HG02884 (cell line): ENCODE results near the gene EPN1.

Experiments
- ATAC-seq: cut with Tn5 transposase; IDR thresholded peaks from one replicate; pipeline ENCODE4 v1.9.1; 2021; ENCODE audit warnings: mild to moderate bottlenecking, moderate library complexity; ENCODE audit not compliant: unreplicated experiment

The EPN1 gene

GRCh38 chr19:55646889-55647731 is 27.9 kb upstream of the EPN1 start:
- no peak for ATAC-seq

- no peak for ATAC-seq
These were observed 27.1 kb upstream of the EPN1 start, which contains the start of gene CCDC106 for GRCh38 chr19:55647732-55648584. Gene CCDC106, plus strand, starts transcription at chr19:55648212. Its CDS starts 835 bp downstream, at chr19:55649047.

GRCh38 chr19:55648585-55649267 is 26.3 kb upstream of the EPN1 start:
- ATAC-seq = no peak

GRCh38 chr19:55649268-55650125 is 25.5 kb upstream of the EPN1 start:
- ATAC-seq = no peak

GRCh38 chr19:55650126-55650557 is 24.9 kb upstream of the EPN1 start:
- ATAC-seq = no peak

GRCh38 chr19:55650602-55651230 is 24.3 kb upstream of the EPN1 start:
- ATAC-seq = no peak

- no peak for ATAC-seq
These were observed 23.8 kb upstream of the EPN1 start for GRCh38 chr19:55651236-55651635.

- no peak for ATAC-seq
These were observed 22.5 kb upstream of the EPN1 start for GRCh38 chr19:55652311-55653128.

GRCh38 chr19:55653651-55654322 is 21.2 kb upstream of the EPN1 start:
- ATAC-seq = peak; percentile 41

- ATAC-seq = peak; percentile 55
These were observed 20.6 kb upstream of the EPN1 start for GRCh38 chr19:55654323-55654867.

- peak; percentile 28 for ATAC-seq
These were observed 20.0 kb upstream of the EPN1 start, which contains the start of gene U2AF2 for GRCh38 chr19:55654868-55655647. Gene U2AF2, plus strand, starts transcription at chr19:55655035. Its CDS starts 70 bp downstream, at chr19:55655105.

GRCh38 chr19:55655648-55656040 is 19.4 kb upstream of the EPN1 start:
- ATAC-seq = no peak

GRCh38 chr19:55656552-55656951 is 18.5 kb upstream of the EPN1 start:
- ATAC-seq = no peak

- ATAC-seq = no peak
These were observed 17.9 kb upstream of the EPN1 start for GRCh38 chr19:55656988-55657747.

- no peak for ATAC-seq
These were observed 16.1 kb upstream of the EPN1 start for GRCh38 chr19:55658846-55659459.

GRCh38 chr19:55659822-55660221 is 15.2 kb upstream of the EPN1 start:
- no peak for ATAC-seq
